Tibial nerve (tissue), 4 donors: Measurements from ENCODE around the gene NTRK2.

ENCODE experiments used
- EP300 ChIP-seq, 2 donors: sonication (generic); formaldehyde crosslinking; IDR thresholded peaks; one replicate each; pipeline ENCODE4 v1.6.1; 2017; ENCODE audit warnings: antibody characterized with exemption in 2 of 2, mild to moderate bottlenecking in 1 of 2
- POLR2A ChIP-seq, 2 donors: fragments of 450-650 bp; IDR thresholded peaks; one replicate each; pipeline ENCODE4 v1.6.1; 2017; ENCODE audit warnings: antibody characterized with exemption in 2 of 2, mild to moderate bottlenecking in 2 of 2, moderate library complexity in 2 of 2
- TF ChIP-seq, protein P1 (sequence below), 5 experiments: fragments of 200-600 bp in 3 of 5; fragments of 450-650 bp in 2 of 5; sonication (generic) in 3 of 5; IDR thresholded peaks; one replicate each; pipeline ENCODE4 v1.5.1; 2016 to 2019; ENCODE audit warnings: antibody characterized with exemption in 5 of 5, mild to moderate bottlenecking in 3 of 5, moderate library complexity in 2 of 5

DNA sequence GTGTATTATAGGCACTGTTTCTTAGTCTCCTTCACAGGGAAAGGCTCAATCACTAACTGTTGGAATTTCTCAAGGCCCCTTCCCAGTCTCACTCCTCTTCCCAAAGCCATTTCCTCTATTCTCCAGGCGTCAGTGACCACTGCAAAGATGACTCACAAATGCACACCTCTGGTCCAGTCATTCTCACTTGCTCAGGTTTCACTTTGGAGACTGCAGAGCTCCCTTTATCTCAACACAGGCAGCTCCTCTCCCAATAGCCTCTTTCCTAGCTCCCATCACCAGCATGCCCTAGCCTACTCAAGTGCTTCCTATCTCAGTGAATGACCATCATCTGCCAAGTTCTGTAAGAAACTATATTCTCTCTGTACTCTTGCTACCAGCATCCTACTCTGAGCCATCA lies 323.6 kb downstream of the NTRK2 start:
- TF ChIP-seq, protein P1, sequence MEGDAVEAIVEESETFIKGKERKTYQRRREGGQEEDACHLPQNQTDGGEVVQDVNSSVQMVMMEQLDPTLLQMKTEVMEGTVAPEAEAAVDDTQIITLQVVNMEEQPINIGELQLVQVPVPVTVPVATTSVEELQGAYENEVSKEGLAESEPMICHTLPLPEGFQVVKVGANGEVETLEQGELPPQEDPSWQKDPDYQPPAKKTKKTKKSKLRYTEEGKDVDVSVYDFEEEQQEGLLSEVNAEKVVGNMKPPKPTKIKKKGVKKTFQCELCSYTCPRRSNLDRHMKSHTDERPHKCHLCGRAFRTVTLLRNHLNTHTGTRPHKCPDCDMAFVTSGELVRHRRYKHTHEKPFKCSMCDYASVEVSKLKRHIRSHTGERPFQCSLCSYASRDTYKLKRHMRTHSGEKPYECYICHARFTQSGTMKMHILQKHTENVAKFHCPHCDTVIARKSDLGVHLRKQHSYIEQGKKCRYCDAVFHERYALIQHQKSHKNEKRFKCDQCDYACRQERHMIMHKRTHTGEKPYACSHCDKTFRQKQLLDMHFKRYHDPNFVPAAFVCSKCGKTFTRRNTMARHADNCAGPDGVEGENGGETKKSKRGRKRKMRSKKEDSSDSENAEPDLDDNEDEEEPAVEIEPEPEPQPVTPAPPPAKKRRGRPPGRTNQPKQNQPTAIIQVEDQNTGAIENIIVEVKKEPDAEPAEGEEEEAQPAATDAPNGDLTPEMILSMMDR (IDR thresholded peaks at IDR 0.05), result no peak
- TF ChIP-seq POLR2A (IDR thresholded peaks at IDR 0.05) (no peak), EP300 (IDR thresholded peaks at IDR 0.05) (no peak)
